Natural killer cell (primary cell): ENCODE results near the gene SLC38A2. TPM values are rescaled to one million over a fixed set of nuclear protein-coding genes. Genes with fewer than 3 reads are reported as not detected.
"Not testable (repeated sequence)": the region's sequence is repeated elsewhere in the genome, so short reads cannot be mapped to it uniquely, and the experiment has no call there.

Experiments
- ATAC-seq, 3 donors: fragments of 150-1000 bp in 2 of 3; fragments of 200-7000 bp in 1 of 3; cut with Tn5 transposase; 1 replicate in 1 of 3; 2 replicates in 2 of 3; pipeline ENCODE4 v1.10.0; 2021; ENCODE audit warnings: mild to moderate bottlenecking in 2 of 3, moderate library complexity in 2 of 3
- DNase-seq, 2 donors: peaks; one replicate each; pipeline versions ENCODE4 v3.0.0 to v3.0.0-alpha.2; 2013 to 2021; ENCODE audit warnings: mixed read lengths in 1 of 2
- H3K27ac ChIP-seq: one replicate; pipeline ENCODE4 v1.5.1; 2013; ENCODE audit warnings: mild to moderate bottlenecking, low read length
- H3K27me3 ChIP-seq: one replicate; pipeline ENCODE4 v1.6.1; 2013; ENCODE audit warnings: low read length; ENCODE audit not compliant: control insufficient read depth, insufficient read depth
- H3K36me3 ChIP-seq: one replicate; pipeline ENCODE4 v1.6.1; 2013; ENCODE audit warnings: low read length; ENCODE audit not compliant: control insufficient read depth, insufficient read depth
- H3K4me1 ChIP-seq: one replicate; pipeline ENCODE4 v1.6.1; 2013; ENCODE audit warnings: low read length; ENCODE audit not compliant: control insufficient read depth, insufficient read depth
- H3K4me3 ChIP-seq: one replicate; pipeline ENCODE4 v1.5.1; 2013; ENCODE audit warnings: low read length
- H3K9me3 ChIP-seq: one replicate; pipeline ENCODE4 v1.6.1; 2013; ENCODE audit warnings: low read length; ENCODE audit not compliant: control insufficient read depth, insufficient read depth
- H3K27ac Mint-ChIP-seq, 2 donors: one replicate each; pipeline ENCODE4 v1.8.0; 2022; ENCODE audit warnings: mild to moderate bottlenecking in 2 of 2, mixed read lengths in 2 of 2, moderate library complexity in 1 of 2
- H3K27me3 Mint-ChIP-seq, 2 donors: one replicate each; pipeline ENCODE4 v1.8.0; 2022; ENCODE audit warnings: low read depth in 2 of 2, mixed read lengths in 2 of 2
- H3K36me3 Mint-ChIP-seq: one replicate; pipeline ENCODE4 v1.8.0; 2022; ENCODE audit warnings: mixed read lengths
- H3K4me1 Mint-ChIP-seq, 2 donors: one replicate each; pipeline ENCODE4 v1.8.0; 2022; ENCODE audit warnings: mixed read lengths in 2 of 2
- H3K4me3 Mint-ChIP-seq: one replicate; pipeline ENCODE4 v1.8.0; 2022; ENCODE audit warnings: mild to moderate bottlenecking, moderate library complexity, mixed read lengths
- H3K9me3 Mint-ChIP-seq, 2 donors: one replicate each; pipeline ENCODE4 v1.8.0; 2022; ENCODE audit warnings: mixed read lengths in 2 of 2
- WGBS: methylation state at CpG from one replicate; pipeline ENCODE4 v1.1.7; 2013; ENCODE audit warnings: missing lambda C conversion rate; ENCODE audit not compliant: insufficient coverage; 5-methylcytosine and 5-hydroxymethylcytosine counted together
- intact Hi-C: fragments of 100-400 bp; cut with micrococcal nuclease; formaldehyde crosslinking; loops from one replicate; pipeline ENCODE4 v1.14.2; 2022
- total RNA-seq, 4 donors: library from RNA; stranded (reverse); fragments of 120-200 nt in 1 of 4; gene quantifications; one replicate each; pipeline versions ENCODE4 v1.2.3 to v1.2.4, GENCODE V29; 2013 to 2022
- TF ChIP-seq, protein P1 (sequence below): fragments of 200-600 bp; IDR thresholded peaks from one replicate; pipeline ENCODE4 v1.8.0; 2022; ENCODE audit warnings: antibody characterized with exemption

The SLC38A2 gene
- total RNA-seq, 3 donors from 2014 or later (not counting 1 experiment from before 2014, with no cell fraction given), result 131 to 241 (median 167) TPM

DNA sequence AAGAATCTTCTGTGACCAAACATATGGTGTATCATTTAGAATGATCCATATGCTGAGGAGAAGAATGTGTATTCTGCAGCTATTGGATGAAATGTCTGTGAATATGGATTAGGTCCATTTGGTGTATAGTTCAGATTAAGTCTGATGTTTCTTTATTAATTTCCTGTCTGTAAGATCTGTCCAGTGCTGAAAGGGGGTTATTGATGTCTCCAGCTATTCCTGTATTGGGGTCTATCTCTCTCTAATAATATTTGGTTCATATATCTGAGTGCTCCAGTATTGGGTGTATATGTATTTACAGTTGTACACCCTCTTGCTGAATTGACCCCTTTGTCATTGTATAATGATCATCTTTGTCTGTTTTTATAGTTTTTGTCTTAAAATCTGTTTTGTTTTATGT lies 33.5 kb downstream of the SLC38A2 start:
- Mint-ChIP-seq H3K4me3 (no peak overlapping the region), H3K36me3 (no peaks in the 10 kb centered on the region), H3K4me1 (peaks cover 0 to 4% of the 10 kb centered on the region in 2 donors), H3K9me3 (no peaks in the 10 kb centered on the region), H3K27me3 (peaks cover 15 to 34% of the 10 kb centered on the region in 2 donors), H3K27ac (no peak overlapping the region)
- ATAC-seq (no peak), DNase-seq (no peak)
- H3K27ac ChIP-seq, result no peak overlapping the region
- H3K9me3 ChIP-seq, result no peaks in the 10 kb centered on the region
- intact Hi-C loops, result no loop called here
- H3K4me1 ChIP-seq, result no peaks in the 10 kb centered on the region
- H3K36me3 ChIP-seq, result no peaks in the 10 kb centered on the region
- no peaks in the 10 kb centered on the region for H3K27me3 ChIP-seq
- H3K4me3 ChIP-seq, result no peak overlapping the region
- TF ChIP-seq, protein P1, sequence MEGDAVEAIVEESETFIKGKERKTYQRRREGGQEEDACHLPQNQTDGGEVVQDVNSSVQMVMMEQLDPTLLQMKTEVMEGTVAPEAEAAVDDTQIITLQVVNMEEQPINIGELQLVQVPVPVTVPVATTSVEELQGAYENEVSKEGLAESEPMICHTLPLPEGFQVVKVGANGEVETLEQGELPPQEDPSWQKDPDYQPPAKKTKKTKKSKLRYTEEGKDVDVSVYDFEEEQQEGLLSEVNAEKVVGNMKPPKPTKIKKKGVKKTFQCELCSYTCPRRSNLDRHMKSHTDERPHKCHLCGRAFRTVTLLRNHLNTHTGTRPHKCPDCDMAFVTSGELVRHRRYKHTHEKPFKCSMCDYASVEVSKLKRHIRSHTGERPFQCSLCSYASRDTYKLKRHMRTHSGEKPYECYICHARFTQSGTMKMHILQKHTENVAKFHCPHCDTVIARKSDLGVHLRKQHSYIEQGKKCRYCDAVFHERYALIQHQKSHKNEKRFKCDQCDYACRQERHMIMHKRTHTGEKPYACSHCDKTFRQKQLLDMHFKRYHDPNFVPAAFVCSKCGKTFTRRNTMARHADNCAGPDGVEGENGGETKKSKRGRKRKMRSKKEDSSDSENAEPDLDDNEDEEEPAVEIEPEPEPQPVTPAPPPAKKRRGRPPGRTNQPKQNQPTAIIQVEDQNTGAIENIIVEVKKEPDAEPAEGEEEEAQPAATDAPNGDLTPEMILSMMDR, result no peak

DNA sequence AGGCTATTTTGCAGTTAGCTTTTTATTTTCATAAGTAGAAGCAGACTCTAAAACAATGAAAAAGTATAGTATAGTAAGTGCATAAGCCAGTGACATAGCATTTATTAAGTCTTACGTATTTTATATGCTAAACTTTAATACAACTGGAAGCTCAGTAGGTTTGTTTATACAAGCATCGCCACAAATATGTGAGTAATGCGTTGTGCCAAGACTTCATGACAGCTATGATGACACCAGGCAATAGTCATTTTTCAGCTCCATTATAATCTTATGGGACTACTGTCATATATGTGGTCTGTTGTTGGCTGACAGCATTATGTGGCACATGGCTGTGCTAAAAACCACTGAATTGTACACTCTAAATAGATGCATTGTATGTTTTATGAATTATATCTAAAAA lies 40.3 kb downstream of the SLC38A2 start:
- peaks cover 21% of the 10 kb centered on the region for H3K36me3 Mint-ChIP-seq
- H3K9me3 Mint-ChIP-seq, result peaks cover 5 to 7% of the 10 kb centered on the region in 2 donors
- peaks cover 7 to 14% of the 10 kb centered on the region in 2 donors for H3K27me3 Mint-ChIP-seq
- WGBS, result 94% methylated on average over 3 of the region's 3 CpGs
- DNase-seq (no peak), ATAC-seq (no peak)
- TF ChIP-seq, protein P1, result no peak
- H3K9me3 ChIP-seq, result peaks cover under 1% of the 10 kb centered on the region
- no peaks in the 10 kb centered on the region for H3K36me3 ChIP-seq
- intact Hi-C loops, result no loop called here
- H3K27me3 ChIP-seq, result no peaks in the 10 kb centered on the region
- H3K4me1 ChIP-seq, result no peaks in the 10 kb centered on the region
- no peaks in the 10 kb centered on the region for H3K4me1 Mint-ChIP-seq
- H3K27ac Mint-ChIP-seq, result no peak overlapping the region
- H3K27ac ChIP-seq, result no peak overlapping the region
- H3K4me3 ChIP-seq, result no peak overlapping the region
- no peak overlapping the region for H3K4me3 Mint-ChIP-seq

- H3K27ac Mint-ChIP-seq, H3K27ac ChIP-seq, ATAC-seq, H3K9me3 Mint-ChIP-seq, H3K4me1 ChIP-seq, H3K4me1 Mint-ChIP-seq, H3K27me3 ChIP-seq, H3K4me3 Mint-ChIP-seq, intact Hi-C loops, H3K27me3 Mint-ChIP-seq, H3K36me3 ChIP-seq, DNase-seq, H3K4me3 ChIP-seq: not testable (repeated sequence)
- WGBS, result 90% methylated on average over 3 of the region's 5 CpGs
- peaks cover 28% of the 10 kb centered on the region for H3K9me3 ChIP-seq
- H3K36me3 Mint-ChIP-seq, result peaks cover 14% of the 10 kb centered on the region
Observed at GRCh38 chr12:46325075-46325474, 47.5 kb downstream of the SLC38A2 start.

- Histone ChIP-seq H3K4me3 (no peak overlapping the region), H3K36me3 (no peaks in the 10 kb centered on the region), H3K9me3 (peaks cover 20% of the 10 kb centered on the region), H3K27ac (no peak overlapping the region), H3K4me1 (no peaks in the 10 kb centered on the region), H3K27me3 (no peaks in the 10 kb centered on the region)
- Mint-ChIP-seq H3K4me3 (no peak overlapping the region), H3K27me3 (peaks cover 3 to 10% of the 10 kb centered on the region in 2 donors), H3K36me3 (peaks cover 7% of the 10 kb centered on the region), H3K27ac (no peak overlapping the region), H3K4me1 (no peaks in the 10 kb centered on the region), H3K9me3 (no peaks in the 10 kb centered on the region)
- 93% methylated on average over 1 of the region's 1 CpG for WGBS
- DNase-seq, result no peak
- TF ChIP-seq, protein P1, result no peak
- intact Hi-C loops, result no loop called here
- ATAC-seq, result no peak
Observed at GRCh38 chr12:46320731-46321130, 51.8 kb downstream of the SLC38A2 start.
